ENCODE data around the gene WDFY4. TPM values are rescaled to one million over a fixed set of nuclear protein-coding genes. Genes with fewer than 3 reads are reported as not detected.

Gene WDFY4
- total and polyA plus RNA-seq, 9 of the 15 experiments (the other 6 are each of a cell fraction or from before 2014, with no cell fraction given): 0.01 to 0.02 (median 0.01) TPM; not detected in 6

DNA sequence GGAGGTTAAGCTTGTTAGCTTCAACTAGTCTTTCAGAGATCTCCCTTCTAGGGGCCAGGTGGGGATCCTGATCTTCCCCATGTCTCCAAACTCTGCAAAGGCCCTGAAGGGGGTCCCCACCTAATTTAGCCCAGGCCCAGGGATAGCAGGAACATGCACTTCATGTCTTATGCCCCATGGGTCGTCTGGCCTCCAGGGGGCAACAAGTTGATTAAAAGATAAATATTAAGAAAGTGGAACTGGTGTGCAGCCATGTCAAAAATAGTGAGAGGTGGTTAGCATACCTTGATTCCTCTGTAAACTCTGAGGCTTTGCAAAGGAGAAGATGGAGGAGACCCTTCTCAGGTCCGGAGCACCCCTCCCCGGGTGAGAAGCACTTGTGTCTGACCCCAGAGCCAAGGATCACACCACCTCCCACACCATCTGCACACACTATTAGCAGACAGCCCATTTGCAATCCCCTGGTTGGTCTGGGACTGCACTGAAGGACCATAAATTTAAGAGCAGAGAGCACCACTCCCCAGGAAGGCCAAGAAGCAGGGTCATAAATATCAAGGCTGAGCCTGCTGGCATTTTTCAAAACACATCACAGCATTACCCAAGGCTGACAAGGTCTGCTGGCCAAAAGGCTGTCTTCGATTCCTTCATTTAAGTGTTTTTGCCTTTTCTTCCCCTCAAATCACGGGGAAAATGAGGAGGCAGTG is 299.1 kb downstream of the WDFY4 start (continued):
- TF ChIP-seq, protein P1, sequence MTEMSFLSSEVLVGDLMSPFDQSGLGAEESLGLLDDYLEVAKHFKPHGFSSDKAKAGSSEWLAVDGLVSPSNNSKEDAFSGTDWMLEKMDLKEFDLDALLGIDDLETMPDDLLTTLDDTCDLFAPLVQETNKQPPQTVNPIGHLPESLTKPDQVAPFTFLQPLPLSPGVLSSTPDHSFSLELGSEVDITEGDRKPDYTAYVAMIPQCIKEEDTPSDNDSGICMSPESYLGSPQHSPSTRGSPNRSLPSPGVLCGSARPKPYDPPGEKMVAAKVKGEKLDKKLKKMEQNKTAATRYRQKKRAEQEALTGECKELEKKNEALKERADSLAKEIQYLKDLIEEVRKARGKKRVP (CRISPR knock-in tag; IDR thresholded peaks at IDR 0.05): no peak
- no peak for TF ChIP-seq NR2C2 (CRISPR knock-in tag; IDR thresholded peaks at IDR 0.05)
- TF ChIP-seq NR2C2 (tag; IDR thresholded peaks at IDR 0.05): no peak
- peak; percentile 35 for TF ChIP-seq MEIS2 (IDR thresholded peaks at IDR 0.05; ENCODE audit: partially characterized antibody)
- TF ChIP-seq, protein P2, sequence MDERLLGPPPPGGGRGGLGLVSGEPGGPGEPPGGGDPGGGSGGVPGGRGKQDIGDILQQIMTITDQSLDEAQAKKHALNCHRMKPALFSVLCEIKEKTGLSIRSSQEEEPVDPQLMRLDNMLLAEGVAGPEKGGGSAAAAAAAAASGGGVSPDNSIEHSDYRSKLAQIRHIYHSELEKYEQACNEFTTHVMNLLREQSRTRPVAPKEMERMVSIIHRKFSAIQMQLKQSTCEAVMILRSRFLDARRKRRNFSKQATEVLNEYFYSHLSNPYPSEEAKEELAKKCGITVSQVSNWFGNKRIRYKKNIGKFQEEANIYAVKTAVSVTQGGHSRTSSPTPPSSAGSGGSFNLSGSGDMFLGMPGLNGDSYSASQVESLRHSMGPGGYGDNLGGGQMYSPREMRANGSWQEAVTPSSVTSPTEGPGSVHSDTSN (CRISPR knock-in tag; IDR thresholded peaks at IDR 0.05; ENCODE audit: low read depth): no peak
- TF ChIP-seq, protein P2 (tag; conservative IDR thresholded peaks at IDR 0.05; ENCODE audit: low read depth): peak; percentile 81
- TF ChIP-seq, protein P3, sequence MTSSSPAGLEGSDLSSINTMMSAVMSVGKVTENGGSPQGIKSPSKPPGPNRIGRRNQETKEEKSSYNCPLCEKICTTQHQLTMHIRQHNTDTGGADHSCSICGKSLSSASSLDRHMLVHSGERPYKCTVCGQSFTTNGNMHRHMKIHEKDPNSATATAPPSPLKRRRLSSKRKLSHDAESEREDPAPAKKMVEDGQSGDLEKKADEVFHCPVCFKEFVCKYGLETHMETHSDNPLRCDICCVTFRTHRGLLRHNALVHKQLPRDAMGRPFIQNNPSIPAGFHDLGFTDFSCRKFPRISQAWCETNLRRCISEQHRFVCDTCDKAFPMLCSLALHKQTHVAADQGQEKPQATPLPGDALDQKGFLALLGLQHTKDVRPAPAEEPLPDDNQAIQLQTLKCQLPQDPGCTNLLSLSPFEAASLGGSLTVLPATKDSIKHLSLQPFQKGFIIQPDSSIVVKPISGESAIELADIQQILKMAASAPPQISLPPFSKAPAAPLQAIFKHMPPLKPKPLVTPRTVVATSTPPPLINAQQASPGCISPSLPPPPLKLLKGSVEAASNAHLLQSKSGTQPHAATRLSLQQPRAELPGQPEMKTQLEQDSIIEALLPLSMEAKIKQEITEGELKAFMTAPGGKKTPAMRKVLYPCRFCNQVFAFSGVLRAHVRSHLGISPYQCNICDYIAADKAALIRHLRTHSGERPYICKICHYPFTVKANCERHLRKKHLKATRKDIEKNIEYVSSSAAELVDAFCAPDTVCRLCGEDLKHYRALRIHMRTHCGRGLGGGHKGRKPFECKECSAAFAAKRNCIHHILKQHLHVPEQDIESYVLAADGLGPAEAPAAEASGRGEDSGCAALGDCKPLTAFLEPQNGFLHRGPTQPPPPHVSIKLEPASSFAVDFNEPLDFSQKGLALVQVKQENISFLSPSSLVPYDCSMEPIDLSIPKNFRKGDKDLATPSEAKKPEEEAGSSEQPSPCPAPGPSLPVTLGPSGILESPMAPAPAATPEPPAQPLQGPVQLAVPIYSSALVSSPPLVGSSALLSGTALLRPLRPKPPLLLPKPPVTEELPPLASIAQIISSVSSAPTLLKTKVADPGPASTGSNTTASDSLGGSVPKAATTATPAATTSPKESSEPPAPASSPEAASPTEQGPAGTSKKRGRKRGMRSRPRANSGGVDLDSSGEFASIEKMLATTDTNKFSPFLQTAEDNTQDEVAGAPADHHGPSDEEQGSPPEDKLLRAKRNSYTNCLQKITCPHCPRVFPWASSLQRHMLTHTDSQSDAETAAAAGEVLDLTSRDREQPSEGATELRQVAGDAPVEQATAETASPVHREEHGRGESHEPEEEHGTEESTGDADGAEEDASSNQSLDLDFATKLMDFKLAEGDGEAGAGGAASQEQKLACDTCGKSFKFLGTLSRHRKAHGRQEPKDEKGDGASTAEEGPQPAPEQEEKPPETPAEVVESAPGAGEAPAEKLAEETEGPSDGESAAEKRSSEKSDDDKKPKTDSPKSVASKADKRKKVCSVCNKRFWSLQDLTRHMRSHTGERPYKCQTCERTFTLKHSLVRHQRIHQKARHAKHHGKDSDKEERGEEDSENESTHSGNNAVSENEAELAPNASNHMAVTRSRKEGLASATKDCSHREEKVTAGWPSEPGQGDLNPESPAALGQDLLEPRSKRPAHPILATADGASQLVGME (CRISPR knock-in tag; IDR thresholded peaks at IDR 0.05): no peak
- no peak for TF ChIP-seq TCFL5 (CRISPR knock-in tag; conservative IDR thresholded peaks at IDR 0.05)
- no peak for TF ChIP-seq GABPA (tag; conservative IDR thresholded peaks at IDR 0.05; ENCODE audit: low read depth)
- TF ChIP-seq, protein P4, sequence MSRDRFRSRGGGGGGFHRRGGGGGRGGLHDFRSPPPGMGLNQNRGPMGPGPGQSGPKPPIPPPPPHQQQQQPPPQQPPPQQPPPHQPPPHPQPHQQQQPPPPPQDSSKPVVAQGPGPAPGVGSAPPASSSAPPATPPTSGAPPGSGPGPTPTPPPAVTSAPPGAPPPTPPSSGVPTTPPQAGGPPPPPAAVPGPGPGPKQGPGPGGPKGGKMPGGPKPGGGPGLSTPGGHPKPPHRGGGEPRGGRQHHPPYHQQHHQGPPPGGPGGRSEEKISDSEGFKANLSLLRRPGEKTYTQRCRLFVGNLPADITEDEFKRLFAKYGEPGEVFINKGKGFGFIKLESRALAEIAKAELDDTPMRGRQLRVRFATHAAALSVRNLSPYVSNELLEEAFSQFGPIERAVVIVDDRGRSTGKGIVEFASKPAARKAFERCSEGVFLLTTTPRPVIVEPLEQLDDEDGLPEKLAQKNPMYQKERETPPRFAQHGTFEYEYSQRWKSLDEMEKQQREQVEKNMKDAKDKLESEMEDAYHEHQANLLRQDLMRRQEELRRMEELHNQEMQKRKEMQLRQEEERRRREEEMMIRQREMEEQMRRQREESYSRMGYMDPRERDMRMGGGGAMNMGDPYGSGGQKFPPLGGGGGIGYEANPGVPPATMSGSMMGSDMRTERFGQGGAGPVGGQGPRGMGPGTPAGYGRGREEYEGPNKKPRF (IDR thresholded peaks at IDR 0.05; ENCODE audit: low read depth, low read length): no peak
- TF ChIP-seq ZNF384 (IDR thresholded peaks at IDR 0.05; ENCODE audit: low read depth, low read length): no peak
- TF ChIP-seq PCBP2 (IDR thresholded peaks at IDR 0.05; ENCODE audit: low read depth, low read length, poor library complexity, severe bottlenecking): no peak
